IMR-90 (cell line): Measurements from ENCODE around the gene ZNF586. TPM values are rescaled to one million over a fixed set of nuclear protein-coding genes. Genes with fewer than 3 reads are reported as not detected.

Experiments used
- ATAC-seq: fragments of 200-7000 bp; cut with Tn5 transposase; 2 replicates; pipeline ENCODE4 v1.9.1; 2020; ENCODE audit warnings: low read depth, mild to moderate bottlenecking, moderate library complexity
- BruUV-seq: library from RNA; stranded (reverse); fragments of 400-500 nt; replicated peaks from 2 replicates; lab custom pipeline; 2021; lab: Mats Ljungman, UMichigan
- CTCF ChIA-PET: fragments of 300-600 bp; formaldehyde crosslinking; extraction: SDS; loops from one replicate; lab custom pipeline; 2021; ENCODE audit warnings: antibody characterized with exemption; lab: Yijun Ruan, JAX
- POLR2A ChIA-PET: fragments of 300-600 bp; sonication (Branson Sonifier 250); formaldehyde crosslinking; loops from one replicate; lab custom pipeline; 2022; ENCODE audit warnings: antibody characterized with exemption; ENCODE audit not compliant: unreplicated experiment; lab: Charles Lee
- DNase-seq: peaks from one replicate; pipeline ENCODE4 v3.0.0; 2013
- H2AFZ ChIP-seq: replicated peaks from 2 replicates; pipeline ENCODE3; 2013; ENCODE audit warnings: low read length, mild to moderate bottlenecking; ENCODE audit not compliant: poor library complexity
- H2AK5ac ChIP-seq: 2 replicates; pipeline ENCODE4 v1.6.1; 2013; ENCODE audit warnings: low read depth, low read length, inconsistent platforms
- H2AK9ac ChIP-seq: replicated peaks from 2 replicates; pipeline ENCODE3; 2013; ENCODE audit warnings: mild to moderate bottlenecking, low read depth, low read length, moderate library complexity; ENCODE audit not compliant: poor library complexity
- H2BK120ac ChIP-seq: 2 replicates; pipeline ENCODE4 v1.6.1; 2013; ENCODE audit warnings: low read depth, low read length, inconsistent platforms
- H2BK15ac ChIP-seq: 3 replicates; pipeline ENCODE4 v1.6.1; 2013; ENCODE audit warnings: low read depth, low read length, inconsistent platforms
- H2BK20ac ChIP-seq: 2 replicates; pipeline ENCODE4 v1.6.1; 2013; ENCODE audit warnings: low read depth, mild to moderate bottlenecking, inconsistent platforms, low read length, moderate library complexity
- H2BK5ac ChIP-seq: 2 replicates; pipeline ENCODE4 v1.6.1; 2013; ENCODE audit warnings: mild to moderate bottlenecking, low read depth, low read length, inconsistent platforms; ENCODE audit not compliant: poor library complexity, severe bottlenecking
- H3K14ac ChIP-seq: replicated peaks from 2 replicates; pipeline ENCODE4 v1.6.1; 2013; ENCODE audit warnings: low read depth, low read length, inconsistent platforms
- H3K18ac ChIP-seq: 2 replicates; pipeline ENCODE4 v1.6.1; 2013; ENCODE audit warnings: low read depth, low read length, control low read depth
- H3K23ac ChIP-seq: 2 replicates; pipeline ENCODE4 v1.6.1; 2013; ENCODE audit warnings: low read depth, low read length, inconsistent platforms
- H3K27ac ChIP-seq: 2 replicates; pipeline ENCODE4 v1.5.1; 2013; ENCODE audit warnings: mild to moderate bottlenecking, control low read depth, low read length; ENCODE audit not compliant: insufficient read depth
- H3K27me3 ChIP-seq: 2 replicates; pipeline ENCODE4 v1.6.1; 2013; ENCODE audit warnings: low read length; ENCODE audit not compliant: control insufficient read depth, insufficient read depth
- H3K36me3 ChIP-seq: 2 replicates; pipeline ENCODE4 v1.6.1; 2013; ENCODE audit warnings: low read length, mixed read lengths; ENCODE audit not compliant: control insufficient read depth, insufficient read depth
- H3K4ac ChIP-seq: 2 replicates; pipeline ENCODE4 v1.6.1; 2013; ENCODE audit warnings: low read depth, low read length, inconsistent platforms
- H3K4me1 ChIP-seq: 2 replicates; pipeline ENCODE4 v1.6.1; 2013; ENCODE audit warnings: low read length, mixed read lengths; ENCODE audit not compliant: control insufficient read depth, insufficient read depth
- H3K4me2 ChIP-seq: 2 replicates; pipeline ENCODE4 v1.6.1; 2013; ENCODE audit warnings: low read depth, mild to moderate bottlenecking, control low read depth, low read length, moderate library complexity
- H3K4me3 ChIP-seq: 2 replicates; pipeline ENCODE4 v1.5.1; 2013; ENCODE audit warnings: low read depth, mild to moderate bottlenecking, control low read depth, low read length, moderate library complexity; ENCODE audit not compliant: insufficient read depth
- H3K56ac ChIP-seq: 2 replicates; pipeline ENCODE4 v1.6.1; 2013; ENCODE audit warnings: low read length, inconsistent platforms; ENCODE audit not compliant: insufficient read depth; ENCODE audit errors: extremely low read depth
- H3K79me1 ChIP-seq, 2 experiments: 2 replicates each; pipeline ENCODE4 v1.6.1; 2013; ENCODE audit warnings: low read length in 2 of 2, inconsistent platforms in 1 of 2, low read depth in 1 of 2
- H3K9ac ChIP-seq: 2 replicates; pipeline ENCODE4 v1.6.1; 2013; ENCODE audit warnings: low read depth, low read length, control low read depth
- H3K9me1 ChIP-seq: 2 replicates; pipeline ENCODE4 v1.6.1; 2013; ENCODE audit warnings: low read length, inconsistent platforms; ENCODE audit not compliant: insufficient read depth
- H3K9me3 ChIP-seq: 2 replicates; pipeline ENCODE4 v1.6.1; 2013; ENCODE audit warnings: low read length; ENCODE audit not compliant: control insufficient read depth, insufficient read depth
- H4K20me1 ChIP-seq: 2 replicates; pipeline ENCODE4 v1.6.1; 2013; ENCODE audit warnings: low read length, inconsistent platforms; ENCODE audit not compliant: insufficient read depth
- H4K5ac ChIP-seq: 2 replicates; pipeline ENCODE4 v1.6.1; 2013; ENCODE audit warnings: mild to moderate bottlenecking, low read depth, low read length, control low read depth
- H4K8ac ChIP-seq, 2 experiments: 2 replicates each; pipeline ENCODE4 v1.6.1; 2013; ENCODE audit warnings: low read depth in 2 of 2, low read length in 2 of 2, control low read depth in 1 of 2, inconsistent platforms in 1 of 2
- H4K91ac ChIP-seq: 2 replicates; pipeline ENCODE4 v1.6.1; 2013; ENCODE audit warnings: low read depth, low read length, inconsistent platforms; ENCODE audit not compliant: insufficient read depth
- BHLHE40 ChIP-seq: fragments of 150-350 bp; IDR thresholded peaks from 2 replicates; pipeline ENCODE4 v1.6.1; 2016; ENCODE audit warnings: mild to moderate bottlenecking, low read depth, low read length
- CEBPB ChIP-seq: IDR thresholded peaks from 2 replicates; pipeline ENCODE4 v1.6.1; 2012; ENCODE audit warnings: low read depth, low read length, improper control_type of control experiment
- CHD1 ChIP-seq: IDR thresholded peaks from 2 replicates; pipeline ENCODE4 v1.6.1; 2012; ENCODE audit warnings: low read depth, low read length, improper control_type of control experiment
- FOS ChIP-seq: fragments of 150-350 bp; IDR thresholded peaks from 2 replicates; pipeline ENCODE4 v1.6.1; 2016; ENCODE audit warnings: low read depth, low read length
- MAFK ChIP-seq: IDR thresholded peaks from 2 replicates; pipeline ENCODE4 v1.6.1; 2012; ENCODE audit warnings: low read depth, low read length, improper control_type of control experiment
- MAZ ChIP-seq: IDR thresholded peaks from 2 replicates; pipeline ENCODE4 v1.6.1; 2012; ENCODE audit warnings: low read depth, mild to moderate bottlenecking, low read length, improper control_type of control experiment, moderate library complexity, borderline replicate concordance
- MXI1 ChIP-seq: IDR thresholded peaks from 2 replicates; pipeline ENCODE4 v1.6.1; 2012; ENCODE audit warnings: low read depth, mild to moderate bottlenecking, low read length, moderate library complexity, borderline replicate concordance
- NFE2L2 ChIP-seq: fragments of 150-350 bp; IDR thresholded peaks from 2 replicates; pipeline ENCODE4 v1.6.1; 2016; ENCODE audit warnings: low read depth, mild to moderate bottlenecking, low read length
- POLR2A ChIP-seq: IDR thresholded peaks from 2 replicates; pipeline ENCODE4 v1.6.1; 2012; ENCODE audit warnings: mild to moderate bottlenecking, low read depth, low read length
- RAD21 ChIP-seq: IDR thresholded peaks from 2 replicates; pipeline ENCODE4 v1.6.1; 2012; ENCODE audit warnings: low read length, improper control_type of control experiment
- RCOR1 ChIP-seq: IDR thresholded peaks from 2 replicates; pipeline ENCODE4 v1.6.1; 2012; ENCODE audit warnings: mild to moderate bottlenecking, low read length, improper control_type of control experiment; ENCODE audit not compliant: insufficient replicate concordance
- RFX5 ChIP-seq: IDR thresholded peaks from 2 replicates; pipeline ENCODE4 v1.8.0; 2012; ENCODE audit warnings: low read depth, mild to moderate bottlenecking, low read length, moderate library complexity
- SMC3 ChIP-seq: fragments of 150-350 bp; IDR thresholded peaks from 2 replicates; pipeline ENCODE4 v1.6.1; 2016; ENCODE audit warnings: low read depth, mild to moderate bottlenecking, antibody characterized with exemption, low read length, moderate library complexity
- WGBS, 2 experiments: methylation state at CpG; one replicate each; pipeline versions ENCODE4 v1.1.5 to v1.1.7; 2013; ENCODE audit warnings: missing lambda C conversion rate in 2 of 2; ENCODE audit not compliant: insufficient read length in 1 of 2; ENCODE audit errors: extremely low coverage in 2 of 2; 5-methylcytosine and 5-hydroxymethylcytosine counted together
- dilution Hi-C: fragments of 300-500 bp; cut with HindIII; formaldehyde crosslinking; loops from one replicate; pipeline ENCODE4 v1.14.3; 2018; ENCODE audit warnings: low sequenced_read_pairs; ENCODE audit not compliant: unreplicated experiment
- in situ Hi-C: fragments of 300-500 bp; cut with MboI; formaldehyde crosslinking; loops from 3 replicates; pipeline ENCODE4 v1.14.3; 2019; ENCODE audit warnings: low sequenced_read_pairs, inconsistent platforms, mixed read lengths
- intact Hi-C: fragments of 100-400 bp; cut with micrococcal nuclease; formaldehyde crosslinking; loops from 2 replicates; pipeline ENCODE4 v1.10.0; 2022
- polyA plus RNA-seq, 3 experiments: library from polyadenylated mRNA; depleted of rRNA; stranded (reverse); fragments of >200 nt; gene quantifications; 2 replicates each; pipeline ENCODE4 v1.2.3, GENCODE V29; 2012; ENCODE audit warnings: low replicate concordance in 1 of 3
- total RNA-seq: library from RNA; depleted of rRNA; stranded (reverse); fragments of >200 nt; gene quantifications from 2 replicates; pipeline ENCODE4 v1.2.3, GENCODE V29; 2012
- TF ChIP-seq, protein P1 (sequence below): fragments of 150-350 bp; IDR thresholded peaks from 2 replicates; pipeline ENCODE4 v1.6.1; 2016; ENCODE audit warnings: low read depth, mild to moderate bottlenecking, low read length, moderate library complexity, borderline replicate concordance
- TF ChIP-seq, protein P2 (sequence below): conservative IDR thresholded peaks from 2 replicates; pipeline ENCODE4 v1.5.1; 2012; ENCODE audit warnings: mild to moderate bottlenecking, low read depth, low read length, improper control_type of control experiment
- TF ChIP-seq, protein P3 (sequence below): fragments of 150-350 bp; IDR thresholded peaks from 2 replicates; pipeline ENCODE4 v1.6.1; 2017; ENCODE audit warnings: mild to moderate bottlenecking, antibody characterized with exemption, low read length, low read depth

The ZNF586 gene
- total and polyA plus RNA-seq, 2 of the 4 experiments (the other 2 are of a cell fraction), result 5.6 to 18.6 TPM

DNA sequence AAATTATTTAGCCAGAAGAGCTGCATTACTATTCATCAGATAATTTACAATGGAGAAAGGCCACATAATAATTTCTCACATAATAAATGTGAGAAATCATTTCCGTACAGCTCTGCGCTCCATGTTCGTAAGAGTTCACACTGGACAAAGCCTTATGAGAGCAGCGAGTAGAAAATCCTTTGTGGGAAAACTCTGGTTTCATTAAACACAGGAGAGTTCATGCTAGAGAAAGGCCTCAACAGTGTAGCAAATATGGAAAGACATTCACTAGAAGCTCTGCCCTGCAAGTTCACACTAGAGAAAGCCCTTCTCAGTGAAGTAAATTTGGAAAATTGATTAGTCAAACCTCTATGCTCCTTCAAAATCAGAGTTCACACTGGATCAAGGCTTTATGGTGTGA lies 14.4 kb upstream of the ZNF586 start:
- no peak overlapping the region for H3K27ac ChIP-seq
- no peak overlapping the region for H2AFZ ChIP-seq
- H2BK20ac ChIP-seq, result no peak overlapping the region
- WGBS, 2 experiments, result no CpG with 5 or more reads among the region's 4 CpGs
- peaks cover 45% of the 10 kb centered on the region for H3K9me3 ChIP-seq
- TF ChIP-seq SMC3 (no peak), CHD1 (no peak), RFX5 (no peak), RCOR1 (no peak), MAFK (no peak), CEBPB (no peak), POLR2A (no peak), MAZ (no peak), BHLHE40 (no peak), FOS (no peak), NFE2L2 (no peak), RAD21 (no peak), MXI1 (no peak)
- TF ChIP-seq, protein P1, sequence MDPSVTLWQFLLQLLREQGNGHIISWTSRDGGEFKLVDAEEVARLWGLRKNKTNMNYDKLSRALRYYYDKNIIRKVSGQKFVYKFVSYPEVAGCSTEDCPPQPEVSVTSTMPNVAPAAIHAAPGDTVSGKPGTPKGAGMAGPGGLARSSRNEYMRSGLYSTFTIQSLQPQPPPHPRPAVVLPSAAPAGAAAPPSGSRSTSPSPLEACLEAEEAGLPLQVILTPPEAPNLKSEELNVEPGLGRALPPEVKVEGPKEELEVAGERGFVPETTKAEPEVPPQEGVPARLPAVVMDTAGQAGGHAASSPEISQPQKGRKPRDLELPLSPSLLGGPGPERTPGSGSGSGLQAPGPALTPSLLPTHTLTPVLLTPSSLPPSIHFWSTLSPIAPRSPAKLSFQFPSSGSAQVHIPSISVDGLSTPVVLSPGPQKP, result no peak
- TF ChIP-seq, protein P2, sequence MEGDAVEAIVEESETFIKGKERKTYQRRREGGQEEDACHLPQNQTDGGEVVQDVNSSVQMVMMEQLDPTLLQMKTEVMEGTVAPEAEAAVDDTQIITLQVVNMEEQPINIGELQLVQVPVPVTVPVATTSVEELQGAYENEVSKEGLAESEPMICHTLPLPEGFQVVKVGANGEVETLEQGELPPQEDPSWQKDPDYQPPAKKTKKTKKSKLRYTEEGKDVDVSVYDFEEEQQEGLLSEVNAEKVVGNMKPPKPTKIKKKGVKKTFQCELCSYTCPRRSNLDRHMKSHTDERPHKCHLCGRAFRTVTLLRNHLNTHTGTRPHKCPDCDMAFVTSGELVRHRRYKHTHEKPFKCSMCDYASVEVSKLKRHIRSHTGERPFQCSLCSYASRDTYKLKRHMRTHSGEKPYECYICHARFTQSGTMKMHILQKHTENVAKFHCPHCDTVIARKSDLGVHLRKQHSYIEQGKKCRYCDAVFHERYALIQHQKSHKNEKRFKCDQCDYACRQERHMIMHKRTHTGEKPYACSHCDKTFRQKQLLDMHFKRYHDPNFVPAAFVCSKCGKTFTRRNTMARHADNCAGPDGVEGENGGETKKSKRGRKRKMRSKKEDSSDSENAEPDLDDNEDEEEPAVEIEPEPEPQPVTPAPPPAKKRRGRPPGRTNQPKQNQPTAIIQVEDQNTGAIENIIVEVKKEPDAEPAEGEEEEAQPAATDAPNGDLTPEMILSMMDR, result no peak
- TF ChIP-seq, protein P3, sequence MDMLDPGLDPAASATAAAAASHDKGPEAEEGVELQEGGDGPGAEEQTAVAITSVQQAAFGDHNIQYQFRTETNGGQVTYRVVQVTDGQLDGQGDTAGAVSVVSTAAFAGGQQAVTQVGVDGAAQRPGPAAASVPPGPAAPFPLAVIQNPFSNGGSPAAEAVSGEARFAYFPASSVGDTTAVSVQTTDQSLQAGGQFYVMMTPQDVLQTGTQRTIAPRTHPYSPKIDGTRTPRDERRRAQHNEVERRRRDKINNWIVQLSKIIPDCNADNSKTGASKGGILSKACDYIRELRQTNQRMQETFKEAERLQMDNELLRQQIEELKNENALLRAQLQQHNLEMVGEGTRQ, result no peak
- dilution Hi-C loops, result no loop called here
- no peak overlapping the region for H3K4ac ChIP-seq
- no peak overlapping the region for H2AK9ac ChIP-seq
- H2BK120ac ChIP-seq, result no peak overlapping the region
- H3K27me3 ChIP-seq, result no peaks in the 10 kb centered on the region
- no peak overlapping the region for H2BK5ac ChIP-seq
- peaks cover 74% of the 10 kb centered on the region for H3K36me3 ChIP-seq
- no peak overlapping the region for H2BK15ac ChIP-seq
- no peak overlapping the region for H4K91ac ChIP-seq
- no peak overlapping the region for H3K56ac ChIP-seq
- ATAC-seq (no peak), DNase-seq (no peak)
- no peak overlapping the region for H3K18ac ChIP-seq
- ChIA-PET POLR2A (no interaction called here), CTCF (no interaction called here)
- H4K20me1 ChIP-seq, result no peaks in the 10 kb centered on the region
- intact Hi-C loops, result no loop called here
- no peak overlapping the region for H3K14ac ChIP-seq
- BruUV-seq, result no TSS peak
- H3K9me1 ChIP-seq, result peaks cover 3% of the 10 kb centered on the region; the same call in 1 of the 2 replicates
- no peak overlapping the region for H4K8ac ChIP-seq
- no peak overlapping the region for H3K4me3 ChIP-seq
- no peak overlapping the region for H3K9ac ChIP-seq
- H3K4me2 ChIP-seq, result no peak overlapping the region
- no peak overlapping the region for H3K23ac ChIP-seq
- in situ Hi-C loops, result no loop called here
- no peak overlapping the region for H2AK5ac ChIP-seq
- no peaks in the 10 kb centered on the region for H3K4me1 ChIP-seq
- no peak overlapping the region for H4K5ac ChIP-seq
- peaks cover 32 to 33% of the 10 kb centered on the region in 2 experiments for H3K79me1 ChIP-seq
